ENCODE results near the gene DNAJB11.

The DNAJB11 gene

DNA sequence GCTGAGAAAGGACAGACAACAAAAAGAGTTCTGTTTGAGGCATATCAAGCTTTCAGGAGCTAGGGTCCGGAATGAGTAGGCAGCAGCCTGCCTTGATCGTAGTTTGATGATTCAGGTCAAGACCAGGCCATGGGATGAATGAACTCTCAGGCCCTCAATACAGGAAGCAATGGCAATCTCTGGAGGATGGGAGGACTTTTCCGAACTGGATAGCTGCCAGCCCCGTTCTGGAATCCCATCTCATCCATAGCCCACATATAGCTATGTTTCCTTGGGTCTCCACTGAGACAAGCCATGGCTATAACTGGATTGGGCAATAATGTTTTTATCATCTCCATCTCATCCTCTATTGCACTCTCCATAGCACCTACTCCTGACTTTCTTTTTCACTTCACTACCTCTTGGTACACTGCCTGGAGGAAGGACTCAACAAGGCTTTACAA, 55.1 kb downstream of the DNAJB11 start:
- in situ Hi-C loops (cut with HindIII; ENCODE audit: low pct_ligation_motif_present, low sequenced_read_pairs), result no loop called here
- no peaks in the 10 kb centered on the region for H3K27me3 ChIP-seq (replicated peaks)
- H3K27ac ChIP-seq, result no peak overlapping the region
- TF ChIP-seq, protein P1, sequence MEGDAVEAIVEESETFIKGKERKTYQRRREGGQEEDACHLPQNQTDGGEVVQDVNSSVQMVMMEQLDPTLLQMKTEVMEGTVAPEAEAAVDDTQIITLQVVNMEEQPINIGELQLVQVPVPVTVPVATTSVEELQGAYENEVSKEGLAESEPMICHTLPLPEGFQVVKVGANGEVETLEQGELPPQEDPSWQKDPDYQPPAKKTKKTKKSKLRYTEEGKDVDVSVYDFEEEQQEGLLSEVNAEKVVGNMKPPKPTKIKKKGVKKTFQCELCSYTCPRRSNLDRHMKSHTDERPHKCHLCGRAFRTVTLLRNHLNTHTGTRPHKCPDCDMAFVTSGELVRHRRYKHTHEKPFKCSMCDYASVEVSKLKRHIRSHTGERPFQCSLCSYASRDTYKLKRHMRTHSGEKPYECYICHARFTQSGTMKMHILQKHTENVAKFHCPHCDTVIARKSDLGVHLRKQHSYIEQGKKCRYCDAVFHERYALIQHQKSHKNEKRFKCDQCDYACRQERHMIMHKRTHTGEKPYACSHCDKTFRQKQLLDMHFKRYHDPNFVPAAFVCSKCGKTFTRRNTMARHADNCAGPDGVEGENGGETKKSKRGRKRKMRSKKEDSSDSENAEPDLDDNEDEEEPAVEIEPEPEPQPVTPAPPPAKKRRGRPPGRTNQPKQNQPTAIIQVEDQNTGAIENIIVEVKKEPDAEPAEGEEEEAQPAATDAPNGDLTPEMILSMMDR (IDR thresholded peaks at IDR 0.05; ENCODE audit: low read depth, low read length, missing control alignments), result no peak
- H3K36me3 ChIP-seq (replicated peaks), result no peaks in the 10 kb centered on the region
- no peak for DNase-seq
- H3K4me3 ChIP-seq (ENCODE audit: low read depth, low read length), result no peak overlapping the region

GRCh38 chr3:186626254-186626847, 55.8 kb downstream of the DNAJB11 start:
- Histone ChIP-seq H3K36me3 (replicated peaks) (no peaks in the 10 kb centered on the region), H3K4me3 (ENCODE audit: low read depth, low read length) (no peak overlapping the region), H3K27ac (no peak overlapping the region), H3K27me3 (replicated peaks) (no peaks in the 10 kb centered on the region)
- in situ Hi-C loops (cut with HindIII; ENCODE audit: low pct_ligation_motif_present, low sequenced_read_pairs), result no loop called here
- TF ChIP-seq, protein P1 (IDR thresholded peaks at IDR 0.05; ENCODE audit: low read depth, low read length, missing control alignments), result no peak
- no peak for DNase-seq

DNA sequence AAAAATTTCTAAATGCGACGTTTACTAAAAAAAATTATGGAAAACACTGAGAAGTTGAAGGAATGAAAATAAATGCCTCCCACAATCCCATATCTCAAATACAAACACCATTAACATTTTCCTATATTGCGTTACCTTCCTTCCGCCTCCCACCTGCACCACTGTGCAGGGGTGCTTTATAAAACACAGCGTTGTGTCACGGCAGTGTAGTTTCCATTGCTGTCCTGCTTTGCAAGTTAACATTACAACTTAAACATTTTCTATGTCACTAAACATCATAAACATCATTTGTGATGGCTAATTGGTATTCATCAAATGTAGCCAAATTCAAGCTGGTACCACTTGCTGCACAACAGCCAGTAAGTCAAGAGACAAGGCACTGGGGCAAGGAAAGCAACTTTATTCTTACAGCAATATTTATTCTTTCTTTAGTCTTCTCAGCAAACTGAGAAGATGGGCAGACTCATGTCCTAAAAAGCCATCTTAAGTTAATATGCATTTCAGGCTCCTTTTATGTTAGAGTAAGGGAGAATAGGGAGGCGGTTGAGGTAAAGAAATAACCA, 57.4 kb downstream of the DNAJB11 start:
- H3K27ac ChIP-seq, result no peak overlapping the region
- H3K36me3 ChIP-seq (replicated peaks), result no peaks in the 10 kb centered on the region
- DNase-seq, result no peak
- in situ Hi-C loops (cut with HindIII; ENCODE audit: low pct_ligation_motif_present, low sequenced_read_pairs), result no loop called here
- no peaks in the 10 kb centered on the region for H3K27me3 ChIP-seq (replicated peaks)
- no peak overlapping the region for H3K4me3 ChIP-seq (ENCODE audit: low read depth, low read length)
- TF ChIP-seq, protein P1 (IDR thresholded peaks at IDR 0.05; ENCODE audit: low read depth, low read length, missing control alignments), result no peak

DNA sequence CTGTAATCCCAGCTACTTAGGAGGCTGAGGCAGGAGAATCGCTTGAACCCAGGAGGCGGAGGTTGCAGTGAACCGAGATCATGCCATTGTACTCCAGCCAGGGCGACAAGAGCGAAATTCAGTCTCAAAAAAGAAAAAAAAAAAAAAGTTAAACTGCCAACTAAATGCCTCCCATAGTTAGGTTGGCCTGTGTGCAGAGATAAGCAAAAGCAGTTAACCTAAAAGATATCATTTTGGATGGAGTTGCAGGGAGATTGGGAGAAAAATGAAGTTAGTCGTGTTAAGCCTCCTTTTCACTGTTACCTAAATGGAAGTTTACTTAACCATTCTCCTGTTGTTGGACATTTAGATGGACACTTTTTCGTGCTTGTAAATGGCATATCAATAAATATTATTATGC, 58.2 kb downstream of the DNAJB11 start:
- no peak for DNase-seq
- H3K36me3 ChIP-seq (replicated peaks), result no peaks in the 10 kb centered on the region
- in situ Hi-C loops (cut with HindIII; ENCODE audit: low pct_ligation_motif_present, low sequenced_read_pairs), result no loop called here
- H3K27ac ChIP-seq, result no peak overlapping the region
- H3K27me3 ChIP-seq (replicated peaks), result no peaks in the 10 kb centered on the region
- TF ChIP-seq, protein P1 (IDR thresholded peaks at IDR 0.05; ENCODE audit: low read depth, low read length, missing control alignments), result no peak
- no peak overlapping the region for H3K4me3 ChIP-seq (ENCODE audit: low read depth, low read length)

GRCh38 chr3:186630950-186631641, 60.6 kb downstream of the DNAJB11 start:
- Histone ChIP-seq H3K36me3 (replicated peaks) (no peaks in the 10 kb centered on the region), H3K27me3 (replicated peaks) (no peaks in the 10 kb centered on the region), H3K27ac (no peak overlapping the region), H3K4me3 (ENCODE audit: low read depth, low read length) (no peak overlapping the region)
- in situ Hi-C loops (cut with HindIII; ENCODE audit: low pct_ligation_motif_present, low sequenced_read_pairs), result no loop called here
- DNase-seq, result no peak
- TF ChIP-seq, protein P1 (IDR thresholded peaks at IDR 0.05; ENCODE audit: low read depth, low read length, missing control alignments), result no peak
